HK-2 (cell line): ENCODE measurements around the gene WLS.
"Not testable (repeated sequence)": the region's sequence is repeated elsewhere in the genome, so short reads cannot be mapped to it uniquely, and the experiment has no call there.

Source experiments
- DNase-seq: peaks from one replicate; pipeline ENCODE4 v3.0.0-alpha.2; 2018; ENCODE audit not compliant: unreplicated experiment

Gene WLS

DNA sequence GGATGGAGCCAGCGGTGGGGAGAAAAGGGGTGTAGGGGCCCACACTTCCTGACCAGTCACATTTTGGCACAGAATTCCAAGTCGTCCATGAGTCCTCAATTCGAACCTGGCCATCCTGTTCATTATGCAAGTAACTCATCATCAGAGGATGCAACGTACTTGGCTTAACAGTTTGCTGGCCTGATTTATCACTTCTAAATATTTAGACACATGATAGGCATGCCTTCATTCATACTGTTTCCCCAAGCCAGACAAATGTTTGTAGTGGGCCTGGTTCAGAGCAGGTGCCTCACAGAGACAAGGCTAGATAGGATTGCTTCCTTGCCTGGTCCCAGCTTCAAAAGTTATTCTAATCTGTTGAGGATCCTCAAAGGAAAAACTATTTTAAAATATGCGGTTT lies 66.7 kb downstream of the WLS start:
- no peak for DNase-seq

DNA sequence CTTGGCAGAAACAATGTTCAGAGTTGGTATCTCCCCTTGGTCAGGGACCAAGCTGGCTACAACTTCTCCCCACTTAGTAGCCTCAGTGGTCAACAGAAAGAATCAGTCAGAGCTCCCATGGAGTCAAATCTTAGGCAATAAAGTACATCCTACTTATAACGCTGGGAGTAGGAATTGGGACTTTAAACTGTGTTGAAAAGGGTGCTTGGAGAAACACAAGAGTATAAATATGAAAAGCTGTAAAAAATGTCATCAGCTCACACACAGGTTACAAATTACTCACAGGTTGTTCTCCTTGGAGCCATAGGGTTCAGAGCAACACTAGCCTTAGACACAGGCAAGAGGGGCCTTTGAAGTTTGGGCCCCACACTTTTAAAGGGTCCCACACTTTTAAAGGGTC lies 67.4 kb downstream of the WLS start:
- no peak for DNase-seq

DNA sequence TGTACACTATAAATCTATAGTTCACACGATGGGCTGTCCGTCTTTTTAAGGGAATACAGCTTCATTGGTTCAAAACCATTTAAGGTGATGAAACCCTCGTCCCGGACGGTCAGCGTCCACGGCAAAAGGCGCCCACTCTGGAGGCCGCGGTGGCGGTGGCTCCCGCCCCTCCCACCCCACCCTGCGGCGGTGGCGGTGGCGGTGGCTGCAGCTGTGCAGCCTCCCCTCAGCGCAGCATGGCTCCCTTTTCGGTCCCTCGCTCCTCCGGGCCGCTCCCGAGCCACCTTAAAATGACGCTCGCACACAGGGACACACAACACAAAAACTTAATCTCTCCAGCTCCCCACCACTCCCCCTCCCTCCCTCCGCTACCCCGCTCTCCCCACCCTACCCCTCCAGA lies 69.1 kb downstream of the WLS start:
- DNase-seq, result no peak

DNA sequence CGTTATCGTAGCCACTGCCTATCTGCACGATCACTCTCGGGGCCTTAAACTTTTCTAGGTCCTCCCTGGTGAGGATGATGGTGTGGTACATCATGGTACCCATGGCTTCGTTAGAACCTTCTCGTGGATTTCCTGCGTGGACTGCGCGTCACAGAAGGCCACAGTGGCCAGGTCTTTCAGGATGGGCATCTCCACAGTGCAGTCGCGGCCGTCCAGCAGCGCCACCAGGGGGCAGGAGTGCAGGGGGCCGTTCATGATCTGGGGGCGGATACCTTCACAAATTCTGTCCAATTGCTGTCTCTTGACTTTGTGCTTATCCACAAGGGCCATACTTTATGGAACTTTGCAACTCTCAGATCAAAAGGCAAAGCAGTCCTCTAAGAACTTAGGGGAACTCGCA lies 69.6 kb downstream of the WLS start:
- DNase-seq, result no peak

GRCh38 chr1:68161672-68162071 lies 70.7 kb downstream of the WLS start:
- not testable (repeated sequence) for DNase-seq

- DNase-seq, result not testable (repeated sequence)
Measured at GRCh38 chr1:68160935-68161334, 71.4 kb downstream of the WLS start.

- no peak for DNase-seq
Measured at GRCh38 chr1:68160021-68160420, 72.3 kb downstream of the WLS start.

- DNase-seq, result no peak
Measured at GRCh38 chr1:68158837-68159236, 73.5 kb downstream of the WLS start.

- DNase-seq, result no peak
Measured at GRCh38 chr1:68157416-68157815, 74.9 kb downstream of the WLS start.

- no peak for DNase-seq
Measured at GRCh38 chr1:68151690-68152089, 80.6 kb downstream of the WLS start.

DNA sequence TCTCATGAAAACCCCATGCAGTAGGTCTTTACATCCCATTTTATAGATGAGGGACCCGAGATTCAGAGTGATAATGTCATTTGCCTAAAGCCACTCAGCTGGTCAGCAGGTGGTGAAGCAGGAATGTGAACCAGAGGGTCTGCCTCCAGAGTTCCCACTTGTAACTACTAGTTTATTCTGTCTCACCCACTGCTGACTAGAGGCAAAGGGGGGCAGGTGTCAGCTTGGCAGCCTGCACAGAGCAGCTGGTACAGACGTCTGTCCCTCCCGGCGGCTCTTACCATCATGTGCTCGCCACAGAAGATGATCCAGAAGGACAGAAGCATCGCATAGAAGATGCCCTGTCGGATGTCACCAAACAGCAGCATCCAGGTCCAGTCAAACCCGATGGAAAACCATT lies 82.4 kb downstream of the WLS start:
- no peak for DNase-seq

DNA sequence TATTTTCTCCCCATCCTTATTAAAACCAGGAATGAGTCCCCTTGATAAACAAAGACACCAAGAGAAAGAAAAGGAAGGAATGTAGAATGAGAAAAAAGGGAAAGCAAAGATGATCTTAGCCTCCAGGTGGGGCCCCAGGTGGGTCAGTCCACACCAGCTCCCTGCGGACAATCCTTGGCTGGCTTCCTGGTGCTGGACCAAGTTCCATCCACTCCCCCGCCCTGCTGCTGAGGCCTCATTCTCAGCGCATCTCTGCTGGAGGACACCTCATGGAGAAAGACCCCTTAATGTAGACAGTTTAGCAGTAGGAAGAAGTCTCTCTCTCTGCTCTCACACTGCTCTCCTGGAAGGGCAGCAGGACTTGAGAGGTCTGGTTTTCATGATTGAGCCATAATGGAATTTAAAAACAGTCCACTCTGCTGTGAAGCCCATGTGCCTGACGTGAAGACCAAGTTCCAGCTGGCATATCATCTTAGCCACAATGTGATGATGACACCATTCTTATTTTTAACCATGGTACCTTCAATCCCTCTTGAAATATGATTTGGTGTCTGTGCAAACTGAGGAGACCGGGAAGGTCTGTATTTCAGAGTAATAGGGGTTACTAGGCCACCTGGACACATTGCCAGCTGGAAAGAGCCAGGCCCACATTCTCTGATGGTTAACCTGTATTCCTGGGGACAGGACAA lies 83.1 kb downstream of the WLS start:
- DNase-seq, result no peak

DNA sequence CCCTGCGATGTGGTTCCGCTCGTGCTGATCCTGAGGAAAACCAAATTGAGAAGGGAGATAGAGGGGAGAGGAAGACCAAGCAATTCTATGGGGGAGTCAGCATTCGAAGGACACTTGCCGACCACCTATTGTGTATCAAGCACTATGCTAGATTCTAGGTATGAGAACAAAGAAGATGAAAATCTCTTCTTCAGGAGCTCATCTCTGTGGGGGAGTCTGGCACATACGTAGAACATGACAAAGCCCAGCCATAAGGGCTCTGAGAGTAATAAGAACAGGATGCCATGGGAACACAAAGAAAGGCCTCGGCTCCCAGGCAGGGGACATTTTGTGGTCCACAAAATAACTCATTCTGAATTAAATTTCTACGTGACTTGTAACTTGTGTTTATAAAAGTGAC lies 83.7 kb downstream of the WLS start:
- no peak for DNase-seq

GRCh38 chr1:68147534-68148171 lies 84.7 kb downstream of the WLS start:
- no peak for DNase-seq

GRCh38 chr1:68145418-68146126 lies 86.8 kb downstream of the WLS start:
- no peak for DNase-seq

GRCh38 chr1:68144856-68145255 lies 87.5 kb downstream of the WLS start:
- DNase-seq, result no peak

DNA sequence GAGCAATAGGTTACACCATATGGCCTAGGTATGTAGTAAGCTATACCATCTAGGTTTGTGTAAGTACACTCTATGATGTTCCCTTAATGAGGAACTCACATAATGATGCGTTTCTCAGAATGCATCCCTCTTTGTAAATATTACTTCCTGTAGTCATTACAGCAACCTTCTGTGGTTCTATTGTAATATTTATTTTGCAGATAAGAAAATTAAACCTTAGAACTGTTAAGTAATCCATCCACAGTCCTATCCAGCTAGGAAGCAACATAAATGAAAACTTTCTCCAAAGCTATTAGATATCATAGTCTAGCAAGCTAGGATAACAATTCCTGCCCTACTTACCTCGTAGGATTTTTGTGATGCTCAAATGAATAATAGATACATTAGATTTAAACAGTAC lies 88.7 kb downstream of the WLS start:
- DNase-seq, result no peak

DNA sequence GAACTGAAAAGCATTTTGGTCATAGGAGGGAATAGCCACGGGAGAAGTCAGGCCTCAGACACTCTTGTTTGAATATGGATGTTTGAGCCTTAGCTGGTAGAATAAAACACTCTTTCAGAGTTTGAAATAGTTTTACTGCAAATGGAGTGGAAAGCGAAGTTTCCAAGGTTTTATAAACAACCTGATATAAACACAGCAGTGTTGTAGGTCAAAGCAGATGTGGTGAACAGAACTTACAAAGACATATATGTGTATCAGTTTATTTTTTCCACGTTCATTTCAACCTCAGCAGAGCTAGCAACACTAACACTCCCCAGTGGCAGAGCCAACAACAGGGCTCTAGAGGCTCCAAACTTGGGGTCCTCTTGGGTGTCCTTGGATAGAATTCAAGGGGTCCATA lies 89.9 kb downstream of the WLS start:
- no peak for DNase-seq

- no peak for DNase-seq
Measured at GRCh38 chr1:68142036-68142435, 90.3 kb downstream of the WLS start.

DNA sequence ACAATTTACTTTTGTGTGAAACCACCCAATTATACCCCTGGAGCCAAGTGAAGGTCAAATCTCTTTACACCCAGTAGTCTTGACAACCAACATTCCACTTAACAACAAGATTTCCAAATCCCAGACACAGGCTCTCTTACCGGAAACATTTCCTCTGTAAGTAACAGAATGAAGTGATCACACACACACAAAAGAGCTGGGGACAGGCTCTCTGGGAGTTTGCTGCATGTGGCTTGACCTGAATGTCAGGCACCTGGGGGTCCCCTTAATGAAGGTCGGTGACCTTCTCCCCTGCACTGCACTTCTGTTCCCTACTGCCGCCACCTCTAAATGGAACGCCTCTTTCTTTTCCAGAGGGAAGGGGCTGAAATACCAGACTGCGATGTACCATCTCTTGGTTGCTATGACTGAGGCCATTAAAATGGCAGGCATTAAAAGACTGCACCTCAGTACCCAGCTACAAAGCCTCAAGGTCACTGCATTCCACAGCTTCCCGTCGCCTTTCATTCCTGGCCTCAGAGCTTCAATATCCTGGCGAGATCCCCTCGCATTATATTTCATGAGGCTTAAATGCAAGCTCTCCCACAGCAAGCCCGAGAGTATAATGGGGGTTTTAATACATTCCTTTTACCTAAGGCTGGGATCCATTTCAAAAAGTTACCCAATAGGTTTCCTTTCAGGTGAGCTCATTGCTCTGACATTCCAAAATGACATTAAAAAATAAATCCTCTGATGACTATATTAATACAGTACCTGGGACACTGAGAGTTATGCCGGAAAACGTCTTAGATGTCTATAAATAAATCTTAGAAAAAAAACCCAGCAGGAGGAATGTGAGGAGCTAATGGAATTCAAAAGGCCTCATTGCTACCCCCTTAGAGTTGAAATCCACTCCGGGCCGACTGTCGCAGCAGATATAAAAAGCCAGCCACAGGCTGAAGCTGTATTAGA lies 91.0 kb downstream of the WLS start:
- no peak for DNase-seq

GRCh38 chr1:68140536-68140935 lies 91.8 kb downstream of the WLS start:
- DNase-seq, result no peak

GRCh38 chr1:68136187-68136586 lies 96.1 kb downstream of the WLS start:
- DNase-seq, result no peak
